IMR-90 (cell line): ENCODE data around the gene PPP1CA.

ENCODE experiments used
- CEBPB ChIP-seq: IDR thresholded peaks from 2 replicates; pipeline ENCODE4 v1.6.1; 2012; ENCODE audit warnings: low read depth, low read length, improper control_type of control experiment
- FOS ChIP-seq: fragments of 150-350 bp; IDR thresholded peaks from 2 replicates; pipeline ENCODE4 v1.6.1; 2016; ENCODE audit warnings: low read depth, low read length
- MXI1 ChIP-seq: IDR thresholded peaks from 2 replicates; pipeline ENCODE4 v1.6.1; 2012; ENCODE audit warnings: low read depth, mild to moderate bottlenecking, low read length, moderate library complexity, borderline replicate concordance
- POLR2A ChIP-seq: IDR thresholded peaks from 2 replicates; pipeline ENCODE4 v1.6.1; 2012; ENCODE audit warnings: mild to moderate bottlenecking, low read depth, low read length
- RFX5 ChIP-seq: IDR thresholded peaks from 2 replicates; pipeline ENCODE4 v1.8.0; 2012; ENCODE audit warnings: low read depth, mild to moderate bottlenecking, low read length, moderate library complexity
- SMC3 ChIP-seq: fragments of 150-350 bp; IDR thresholded peaks from 2 replicates; pipeline ENCODE4 v1.6.1; 2016; ENCODE audit warnings: low read depth, mild to moderate bottlenecking, antibody characterized with exemption, low read length, moderate library complexity
- TF ChIP-seq, protein P1 (sequence below): conservative IDR thresholded peaks from 2 replicates; pipeline ENCODE4 v1.5.1; 2012; ENCODE audit warnings: mild to moderate bottlenecking, low read depth, low read length, improper control_type of control experiment
- TF ChIP-seq, protein P2 (sequence below): fragments of 150-350 bp; IDR thresholded peaks from 2 replicates; pipeline ENCODE4 v1.6.1; 2017; ENCODE audit warnings: mild to moderate bottlenecking, antibody characterized with exemption, low read length, low read depth

DNA sequence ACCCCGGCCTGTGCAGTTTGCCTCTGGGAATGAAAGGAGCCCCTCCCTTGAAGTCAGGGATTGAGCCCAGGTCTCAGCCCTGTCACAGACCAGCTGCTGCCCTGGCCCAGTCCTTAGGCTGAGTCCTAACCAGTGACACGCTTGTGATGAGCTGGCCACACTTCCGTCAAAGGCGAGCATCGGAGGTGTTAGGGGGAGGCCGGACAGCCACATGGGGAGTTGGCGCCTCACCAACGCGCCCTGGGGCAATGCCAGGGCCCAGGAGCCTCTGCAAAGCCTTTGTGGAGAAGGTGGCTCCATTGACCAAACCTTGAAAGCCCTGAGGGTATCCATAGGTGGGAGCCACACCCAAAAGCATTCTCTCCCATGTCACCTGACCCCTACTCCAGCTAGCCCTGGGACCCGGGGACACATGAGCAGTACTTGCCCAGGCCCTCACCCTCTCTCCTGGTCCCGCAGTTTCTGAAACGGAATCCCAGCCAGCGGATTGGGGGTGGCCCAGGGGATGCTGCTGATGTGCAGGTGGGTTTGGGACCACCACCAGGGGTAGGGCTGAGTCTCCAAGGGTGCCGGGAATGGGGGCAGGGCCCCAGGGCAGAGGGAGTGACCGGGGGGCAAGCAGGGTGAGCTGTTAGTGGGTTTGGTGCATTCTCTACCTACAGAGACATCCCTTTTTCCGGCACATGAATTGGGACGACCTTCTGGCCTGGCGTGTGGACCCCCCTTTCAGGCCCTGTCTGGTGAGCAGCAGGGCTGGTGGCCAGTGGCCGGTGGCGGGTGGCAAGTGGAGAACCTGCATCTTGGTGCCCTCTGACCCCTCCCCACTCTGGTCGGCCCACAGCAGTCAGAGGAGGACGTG lies 32.1 kb upstream of the PPP1CA start:
- TF ChIP-seq, protein P1, sequence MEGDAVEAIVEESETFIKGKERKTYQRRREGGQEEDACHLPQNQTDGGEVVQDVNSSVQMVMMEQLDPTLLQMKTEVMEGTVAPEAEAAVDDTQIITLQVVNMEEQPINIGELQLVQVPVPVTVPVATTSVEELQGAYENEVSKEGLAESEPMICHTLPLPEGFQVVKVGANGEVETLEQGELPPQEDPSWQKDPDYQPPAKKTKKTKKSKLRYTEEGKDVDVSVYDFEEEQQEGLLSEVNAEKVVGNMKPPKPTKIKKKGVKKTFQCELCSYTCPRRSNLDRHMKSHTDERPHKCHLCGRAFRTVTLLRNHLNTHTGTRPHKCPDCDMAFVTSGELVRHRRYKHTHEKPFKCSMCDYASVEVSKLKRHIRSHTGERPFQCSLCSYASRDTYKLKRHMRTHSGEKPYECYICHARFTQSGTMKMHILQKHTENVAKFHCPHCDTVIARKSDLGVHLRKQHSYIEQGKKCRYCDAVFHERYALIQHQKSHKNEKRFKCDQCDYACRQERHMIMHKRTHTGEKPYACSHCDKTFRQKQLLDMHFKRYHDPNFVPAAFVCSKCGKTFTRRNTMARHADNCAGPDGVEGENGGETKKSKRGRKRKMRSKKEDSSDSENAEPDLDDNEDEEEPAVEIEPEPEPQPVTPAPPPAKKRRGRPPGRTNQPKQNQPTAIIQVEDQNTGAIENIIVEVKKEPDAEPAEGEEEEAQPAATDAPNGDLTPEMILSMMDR, result no peak
- TF ChIP-seq POLR2A (no peak), MXI1 (no peak), SMC3 (no peak), FOS (no peak), CEBPB (no peak), RFX5 (no peak)
- TF ChIP-seq, protein P2, sequence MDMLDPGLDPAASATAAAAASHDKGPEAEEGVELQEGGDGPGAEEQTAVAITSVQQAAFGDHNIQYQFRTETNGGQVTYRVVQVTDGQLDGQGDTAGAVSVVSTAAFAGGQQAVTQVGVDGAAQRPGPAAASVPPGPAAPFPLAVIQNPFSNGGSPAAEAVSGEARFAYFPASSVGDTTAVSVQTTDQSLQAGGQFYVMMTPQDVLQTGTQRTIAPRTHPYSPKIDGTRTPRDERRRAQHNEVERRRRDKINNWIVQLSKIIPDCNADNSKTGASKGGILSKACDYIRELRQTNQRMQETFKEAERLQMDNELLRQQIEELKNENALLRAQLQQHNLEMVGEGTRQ, result no peak
